OCI-LY3 (cell line): Measurements from ENCODE around the gene CCDC157.

Source experiments
- H2AFZ ChIP-seq: fragments of 200-600, 300-600 bp; shearing (Covaris generic); 2 replicates; pipeline ENCODE4 v1.6.0; 2014; ENCODE audit warnings: antibody characterized with exemption, low read depth, low read length
- H3K27ac ChIP-seq: fragments of 200-600, 300-600 bp; sonication (generic); 2 replicates; pipeline ENCODE4 v1.5.1; 2014; ENCODE audit warnings: mild to moderate bottlenecking, low read length, moderate library complexity, mixed read lengths
- H3K27me3 ChIP-seq: fragments of 200-600, 300-600 bp; sonication (generic); 2 replicates; pipeline ENCODE4 v1.6.1; 2014; ENCODE audit warnings: low read depth, low read length, mixed read lengths
- H3K36me3 ChIP-seq: fragments of 200-600, 300-600 bp; sonication (generic); replicated peaks from 2 replicates; pipeline ENCODE3; 2014; ENCODE audit warnings: low read depth, low read length, mixed read lengths
- H3K4me1 ChIP-seq: fragments of 300-600, 200-600 bp; sonication (generic); 2 replicates; pipeline ENCODE4 v1.6.1; 2014; ENCODE audit warnings: low read length, mixed read lengths
- H3K4me2 ChIP-seq: fragments of 200-600, 300-600 bp; sonication (generic); 2 replicates; pipeline ENCODE4 v1.6.1; 2014; ENCODE audit warnings: low read length, mixed read lengths
- H3K4me3 ChIP-seq: fragments of 300-600, 200-600 bp; sonication (generic); 2 replicates; pipeline ENCODE4 v1.5.1; 2014; ENCODE audit warnings: antibody characterized with exemption, mild to moderate bottlenecking, low read length, moderate library complexity
- H3K79me2 ChIP-seq: fragments of 300-600, 200-600 bp; shearing (Covaris generic); 2 replicates; pipeline ENCODE4 v1.6.1; 2014; ENCODE audit warnings: mild to moderate bottlenecking, low read length, mixed read lengths
- H3K9ac ChIP-seq: fragments of 300-600, 200-600 bp; shearing (Covaris generic); 2 replicates; pipeline ENCODE4 v1.6.0; 2014; ENCODE audit warnings: mild to moderate bottlenecking, low read length, moderate library complexity
- H3K9me3 ChIP-seq: fragments of 200-600, 300-600 bp; shearing (Covaris generic); 2 replicates; pipeline ENCODE4 v1.6.1; 2014; ENCODE audit warnings: low read length, mixed read lengths; ENCODE audit not compliant: insufficient read depth
- H4K20me1 ChIP-seq: fragments of 200-600, 300-600 bp; sonication (generic); 2 replicates; pipeline ENCODE4 v1.6.1; 2016; ENCODE audit warnings: low read length, mixed read lengths; ENCODE audit not compliant: insufficient read depth
- EZH2phosphoT487 ChIP-seq: fragments of 200-600 bp; shearing (Covaris generic); IDR thresholded peaks from 2 replicates; pipeline ENCODE4 v1.6.1; 2018; ENCODE audit warnings: antibody characterized with exemption, mixed run types, low read depth
- TF ChIP-seq, protein P1 (sequence below): fragments of 200-600, 300-600 bp; sonication (generic); IDR thresholded peaks from 2 replicates; pipeline ENCODE4 v1.5.1; 2014; ENCODE audit warnings: antibody characterized with exemption, low read length, low read depth

Gene CCDC157

DNA sequence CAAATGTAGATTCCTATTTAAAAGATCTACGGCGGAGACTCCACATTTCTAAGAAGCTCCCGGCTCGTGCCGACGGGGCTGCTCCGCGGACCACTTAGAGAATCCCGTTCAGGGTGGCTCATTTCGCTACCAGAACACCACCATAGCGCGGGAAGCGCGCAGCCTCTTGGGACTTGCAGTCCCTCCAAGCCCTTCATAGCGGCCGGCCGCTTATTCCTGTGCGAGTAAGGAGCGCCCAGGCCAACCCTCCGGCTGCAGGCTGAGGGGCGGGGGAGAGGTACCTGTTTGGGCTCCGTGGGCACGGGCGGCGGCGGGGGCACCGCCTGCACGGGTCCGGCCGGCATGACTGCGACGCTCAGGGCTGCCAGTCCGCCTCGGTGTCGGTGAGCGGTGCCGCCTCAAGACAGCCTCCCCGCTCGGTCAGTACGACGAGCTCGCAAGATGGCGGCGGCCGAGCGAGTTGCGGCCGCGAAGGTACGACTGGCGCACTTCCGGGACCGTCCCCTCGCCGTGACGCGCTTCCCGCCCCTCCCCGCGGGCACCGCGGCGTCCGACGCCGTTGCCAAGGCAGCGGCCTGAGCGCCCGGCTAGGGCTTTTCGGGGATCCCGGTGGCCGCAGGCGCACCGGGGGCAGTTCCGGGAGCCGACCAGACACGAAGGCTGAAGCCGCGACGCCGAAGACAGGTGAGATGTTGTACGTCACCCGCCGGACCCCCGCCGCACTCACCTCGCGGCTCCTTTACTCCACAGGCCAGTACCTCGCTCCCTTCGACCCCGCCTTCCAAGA is at the start of gene CCDC157, which contains the start of gene SF3A1:
TSS of gene CCDC157 (plus strand) at position 559 of the 787 bp plus-strand sequence. CDS start 8,994 bp downstream, outside the sequence.
TSS of gene SF3A1 (minus strand) at position 446 of the 787 bp plus-strand sequence. CDS start at position 344, 102 bp downstream.
- TF ChIP-seq EZH2phosphoT487 = no peak
- TF ChIP-seq, protein P1, sequence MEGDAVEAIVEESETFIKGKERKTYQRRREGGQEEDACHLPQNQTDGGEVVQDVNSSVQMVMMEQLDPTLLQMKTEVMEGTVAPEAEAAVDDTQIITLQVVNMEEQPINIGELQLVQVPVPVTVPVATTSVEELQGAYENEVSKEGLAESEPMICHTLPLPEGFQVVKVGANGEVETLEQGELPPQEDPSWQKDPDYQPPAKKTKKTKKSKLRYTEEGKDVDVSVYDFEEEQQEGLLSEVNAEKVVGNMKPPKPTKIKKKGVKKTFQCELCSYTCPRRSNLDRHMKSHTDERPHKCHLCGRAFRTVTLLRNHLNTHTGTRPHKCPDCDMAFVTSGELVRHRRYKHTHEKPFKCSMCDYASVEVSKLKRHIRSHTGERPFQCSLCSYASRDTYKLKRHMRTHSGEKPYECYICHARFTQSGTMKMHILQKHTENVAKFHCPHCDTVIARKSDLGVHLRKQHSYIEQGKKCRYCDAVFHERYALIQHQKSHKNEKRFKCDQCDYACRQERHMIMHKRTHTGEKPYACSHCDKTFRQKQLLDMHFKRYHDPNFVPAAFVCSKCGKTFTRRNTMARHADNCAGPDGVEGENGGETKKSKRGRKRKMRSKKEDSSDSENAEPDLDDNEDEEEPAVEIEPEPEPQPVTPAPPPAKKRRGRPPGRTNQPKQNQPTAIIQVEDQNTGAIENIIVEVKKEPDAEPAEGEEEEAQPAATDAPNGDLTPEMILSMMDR = no peak
- Histone ChIP-seq H3K9me3 (no peaks in the 10 kb centered on the region), H3K27me3 (no peaks in the 10 kb centered on the region), H3K4me3 (peak within 1 kb of the TSS; percentile 83), H3K4me2 (peak within 1 kb of the TSS; percentile 98), H3K27ac (peak within 1 kb of the TSS; percentile 81), H3K36me3 (peaks cover 22% of the 10 kb centered on the region), H3K4me1 (peaks cover 17% of the 10 kb centered on the region), H3K9ac (peak within 1 kb of the TSS; percentile 89), H4K20me1 (peaks cover 30% of the 10 kb centered on the region), H2AFZ (peak within 1 kb of the TSS; percentile 66; the same call in 1 of the 2 replicates), H3K79me2 (peaks cover 47% of the 10 kb centered on the region)

DNA sequence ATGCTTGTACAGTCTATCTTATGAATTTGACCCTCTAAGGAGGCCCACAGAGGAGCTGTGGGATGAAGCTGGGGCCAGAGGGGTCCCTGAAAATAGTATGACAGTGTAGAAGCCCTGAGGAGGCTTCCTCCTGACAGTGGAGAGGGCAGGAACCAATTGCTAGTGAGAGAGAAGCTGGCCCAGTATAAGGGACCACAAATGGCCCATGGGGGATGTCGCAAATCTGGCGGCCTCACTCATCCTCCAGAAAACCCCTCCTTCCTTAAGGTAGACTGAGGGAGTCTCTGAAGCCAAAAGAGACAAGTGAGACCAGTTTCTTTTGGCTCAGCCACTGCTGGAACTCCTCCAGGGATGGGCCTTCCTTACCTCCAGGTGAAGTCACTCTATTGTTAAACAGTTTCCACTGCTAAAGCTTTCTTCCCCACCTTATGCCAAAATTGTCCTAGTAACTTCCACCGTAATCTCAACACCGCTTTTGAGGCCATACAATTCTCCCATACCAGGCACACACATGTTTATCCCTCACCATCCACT is 49.7 kb upstream of the CCDC157 start:
- H2AFZ ChIP-seq = no peak overlapping the region
- H3K27ac ChIP-seq = peak overlapping the region; percentile 49; the same call in 1 of the 2 replicates
- H3K79me2 ChIP-seq = no peaks in the 10 kb centered on the region

DNA sequence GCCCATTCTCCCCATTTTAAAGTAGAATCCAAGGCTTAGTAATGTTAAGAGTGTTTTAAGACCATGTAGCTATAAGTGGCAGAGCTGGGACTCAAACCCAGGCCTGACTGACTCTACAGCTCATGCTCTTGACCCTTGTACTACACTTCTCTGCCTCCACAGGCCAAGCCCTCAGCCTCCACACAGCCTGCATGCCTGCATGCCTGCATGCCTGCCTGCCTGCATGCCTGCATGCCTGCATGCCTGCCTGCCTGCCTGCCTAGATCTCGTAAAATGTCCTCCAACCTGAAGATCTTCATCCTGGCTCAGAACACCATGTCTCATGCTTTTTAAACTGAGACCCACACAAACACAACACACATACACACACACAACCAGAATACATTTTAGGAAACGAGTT is 48.7 kb upstream of the CCDC157 start:
- peak overlapping the region; percentile 2; the same call in 1 of the 2 replicates for H3K4me2 ChIP-seq
- TF ChIP-seq EZH2phosphoT487 = no peak
- TF ChIP-seq, protein P1 = no peak
- H3K9me3 ChIP-seq = no peaks in the 10 kb centered on the region
- no peak overlapping the region for H3K27ac ChIP-seq
- H2AFZ ChIP-seq = no peak overlapping the region
- H4K20me1 ChIP-seq = no peaks in the 10 kb centered on the region
- no peaks in the 10 kb centered on the region for H3K36me3 ChIP-seq
- H3K9ac ChIP-seq = no peak overlapping the region
- H3K4me3 ChIP-seq = no peak overlapping the region
- H3K4me1 ChIP-seq = peaks cover 70% of the 10 kb centered on the region
- H3K79me2 ChIP-seq = no peaks in the 10 kb centered on the region
- no peaks in the 10 kb centered on the region for H3K27me3 ChIP-seq

More for the DNA sequence above, 49.7 kb upstream of the CCDC157 start:
- Histone ChIP-seq H3K36me3 (no peaks in the 10 kb centered on the region), H3K9me3 (no peaks in the 10 kb centered on the region), H3K4me3 (no peak overlapping the region), H3K4me2 (peak overlapping the region; percentile 69), H3K4me1 (peaks cover 79% of the 10 kb centered on the region), H3K9ac (no peak overlapping the region), H3K27me3 (no peaks in the 10 kb centered on the region), H4K20me1 (no peaks in the 10 kb centered on the region)
- TF ChIP-seq EZH2phosphoT487 = no peak
- TF ChIP-seq, protein P1 = no peak
